Spleen (tissue), 11 donors: ENCODE results near the gene DGKB. TPM values are rescaled to one million over a fixed set of nuclear protein-coding genes. Genes with fewer than 3 reads are reported as not detected.

Source experiments
- DNase-seq: peaks from one replicate; pipeline ENCODE4 v3.0.0-alpha.2; 2020
- H3K27ac ChIP-seq, 8 donors: fragments of 200-600 bp; sonication (generic) in 7 of 8; 1 replicate in 4 of 8; 2 replicates in 4 of 8; pipeline versions ENCODE4 v1.5.0 to v1.8.0; 2016 to 2021; ENCODE audit warnings: inconsistent platforms in 4 of 8, mild to moderate bottlenecking in 4 of 8, moderate library complexity in 1 of 8
- H3K27me3 ChIP-seq, 7 donors: fragments of 200-600 bp; sonication (generic) in 6 of 7; replicated peaks in 1 of 7; 1 replicate in 4 of 7; 2 replicates in 3 of 7; pipeline versions ENCODE4 v1.5.0 to v1.8.0; 2016 to 2021; ENCODE audit warnings: inconsistent platforms in 3 of 7, mild to moderate bottlenecking in 1 of 7
- H3K36me3 ChIP-seq, 6 donors: fragments of 200-600 bp; sonication (generic) in 5 of 6; 1 replicate in 4 of 6; 2 replicates in 2 of 6; pipeline versions ENCODE4 v1.5.0 to v1.8.0; 2016 to 2021; ENCODE audit warnings: inconsistent platforms in 2 of 6
- H3K4me1 ChIP-seq, 6 donors: fragments of 200-600 bp; sonication (generic) in 5 of 6; 1 replicate in 3 of 6; 2 replicates in 3 of 6; pipeline versions ENCODE4 v1.5.0 to v1.8.0; 2016 to 2021; ENCODE audit warnings: inconsistent platforms in 3 of 6
- H3K4me3 ChIP-seq, 8 donors: fragments of 200-600 bp; sonication (generic) in 7 of 8; 1 replicate in 4 of 8; 2 replicates in 4 of 8; pipeline versions ENCODE4 v1.5.0 to v1.8.0; 2016 to 2021; ENCODE audit warnings: inconsistent platforms in 4 of 8, mild to moderate bottlenecking in 4 of 8, moderate library complexity in 2 of 8
- H3K9me3 ChIP-seq, 8 donors: fragments of 200-600 bp; sonication (generic) in 7 of 8; 1 replicate in 4 of 8; 2 replicates in 4 of 8; pipeline versions ENCODE4 v1.5.0 to v1.8.0; 2016 to 2021; ENCODE audit warnings: inconsistent platforms in 4 of 8
- POLR2A ChIP-seq, 3 donors: fragments of 450-650 bp; IDR thresholded peaks; one replicate each; pipeline ENCODE4 v1.5.1; 2017; ENCODE audit warnings: antibody characterized with exemption in 3 of 3, mild to moderate bottlenecking in 1 of 3
- POLR2AphosphoS5 ChIP-seq, 3 donors: sonication (generic); formaldehyde crosslinking; IDR thresholded peaks; one replicate each; pipeline ENCODE4 v1.5.1; 2017; ENCODE audit warnings: antibody characterized with exemption in 3 of 3
- WGBS, 5 donors: extraction: QIAGEN DNeasy Blood & Tissue Kit in 3 of 5; methylation state at CpG; one replicate each; pipeline versions ENCODE4 v1.1.5 to v1.1.7; 2013 to 2018; 5-methylcytosine and 5-hydroxymethylcytosine counted together
- intact Hi-C: fragments of 100-400 bp; cut with DNase I; formaldehyde crosslinking; loops from one replicate; pipeline ENCODE4 v1.15.0; 2023; ENCODE audit warnings: low total_unique reads
- polyA plus RNA-seq, 3 donors: library from polyadenylated mRNA; stranded (reverse); fragments of 200-250 nt; gene quantifications; one replicate each; pipeline ENCODE4 v1.2.1, GENCODE V29; 2013
- total RNA-seq, 7 donors: library from RNA; depleted of rRNA in 3 of 7; stranded (reverse); fragments of >200 nt in 3 of 7; fragmentation: NEBNext Ultra II Directional in 4 of 7; extraction: Animal tissue kit (Norgen Biotek cat#: 25700) in 4 of 7; gene quantifications; one replicate each; pipeline versions ENCODE4 v1.1.0 to v1.2.1, GENCODE V29; 2016 to 2021
- TF ChIP-seq, protein P1 (sequence below), 11 experiments: fragments of 200-600 bp in 7 of 11; fragments of 450-650 bp in 4 of 11; sonication (generic) in 4 of 11; IDR thresholded peaks in 8 of 11; conservative IDR thresholded peaks in 3 of 11; 1 replicate in 7 of 11; 2 replicates in 4 of 11; pipeline versions ENCODE4 v1.4.0 to v1.8.0; 2016 to 2021; ENCODE audit warnings: antibody characterized with exemption in 11 of 11, inconsistent platforms in 4 of 11, mild to moderate bottlenecking in 1 of 11
- donor health status: healthy with polysubstance abuse.
- donor health status: DM: no; HTN: no; CAD: no; lungs with moderate emphysema.
- donor health status: DM: no; HTN: no; CAD: no.
- donor health status: Bipolar disorder and iron deficiency.
- donor health status: healthy.
- donor health status: DM: no; HTN: no; CAD: no.
- donor health status: DM: yes; HTN: yes; CAD: no.

DGKB gene
- total and polyA plus RNA-seq, 10 donors: 0.02 to 0.26 (median 0.03) TPM; not detected in 6

DNA sequence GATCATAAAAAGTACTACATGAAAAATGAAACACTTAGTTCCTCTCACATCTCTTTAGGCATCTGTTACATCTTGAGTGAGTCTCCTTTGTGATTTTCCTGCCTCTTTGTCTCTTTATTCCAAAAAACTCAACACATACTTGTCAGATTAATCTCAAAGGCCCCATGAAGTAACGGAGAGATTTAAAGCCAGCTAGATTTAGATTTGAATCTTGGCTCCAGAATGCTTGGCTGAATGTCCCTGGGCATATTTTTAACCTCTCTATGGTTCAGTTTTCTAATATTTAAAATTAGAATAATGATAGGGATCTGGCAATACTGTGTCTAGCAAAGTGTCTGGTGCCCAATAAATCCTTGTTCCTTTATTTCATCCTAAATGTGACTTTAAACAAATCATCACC is 140.0 kb downstream of the DGKB start:
- TF ChIP-seq, protein P1, sequence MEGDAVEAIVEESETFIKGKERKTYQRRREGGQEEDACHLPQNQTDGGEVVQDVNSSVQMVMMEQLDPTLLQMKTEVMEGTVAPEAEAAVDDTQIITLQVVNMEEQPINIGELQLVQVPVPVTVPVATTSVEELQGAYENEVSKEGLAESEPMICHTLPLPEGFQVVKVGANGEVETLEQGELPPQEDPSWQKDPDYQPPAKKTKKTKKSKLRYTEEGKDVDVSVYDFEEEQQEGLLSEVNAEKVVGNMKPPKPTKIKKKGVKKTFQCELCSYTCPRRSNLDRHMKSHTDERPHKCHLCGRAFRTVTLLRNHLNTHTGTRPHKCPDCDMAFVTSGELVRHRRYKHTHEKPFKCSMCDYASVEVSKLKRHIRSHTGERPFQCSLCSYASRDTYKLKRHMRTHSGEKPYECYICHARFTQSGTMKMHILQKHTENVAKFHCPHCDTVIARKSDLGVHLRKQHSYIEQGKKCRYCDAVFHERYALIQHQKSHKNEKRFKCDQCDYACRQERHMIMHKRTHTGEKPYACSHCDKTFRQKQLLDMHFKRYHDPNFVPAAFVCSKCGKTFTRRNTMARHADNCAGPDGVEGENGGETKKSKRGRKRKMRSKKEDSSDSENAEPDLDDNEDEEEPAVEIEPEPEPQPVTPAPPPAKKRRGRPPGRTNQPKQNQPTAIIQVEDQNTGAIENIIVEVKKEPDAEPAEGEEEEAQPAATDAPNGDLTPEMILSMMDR (IDR thresholded peaks at IDR 0.05 in 8 of 11, conservative IDR thresholded peaks at IDR 0.05 in 3 of 11): no peak
- TF ChIP-seq POLR2A (IDR thresholded peaks at IDR 0.05) (no peak), POLR2AphosphoS5 (IDR thresholded peaks at IDR 0.05) (no peak)
- Histone ChIP-seq H3K27me3 (no peaks in the 10 kb centered on the region), H3K4me1 (no peaks in the 10 kb centered on the region), H3K36me3 (no peaks in the 10 kb centered on the region), H3K4me3 (no peak overlapping the region), H3K9me3 (no peaks in the 10 kb centered on the region), H3K27ac (no peak overlapping the region)
- no peak for DNase-seq
- WGBS, 5 donors: 37 to 83% (median 41%) methylated on average over 1 of the region's 1 CpG
- intact Hi-C loops: no loop called here

DNA sequence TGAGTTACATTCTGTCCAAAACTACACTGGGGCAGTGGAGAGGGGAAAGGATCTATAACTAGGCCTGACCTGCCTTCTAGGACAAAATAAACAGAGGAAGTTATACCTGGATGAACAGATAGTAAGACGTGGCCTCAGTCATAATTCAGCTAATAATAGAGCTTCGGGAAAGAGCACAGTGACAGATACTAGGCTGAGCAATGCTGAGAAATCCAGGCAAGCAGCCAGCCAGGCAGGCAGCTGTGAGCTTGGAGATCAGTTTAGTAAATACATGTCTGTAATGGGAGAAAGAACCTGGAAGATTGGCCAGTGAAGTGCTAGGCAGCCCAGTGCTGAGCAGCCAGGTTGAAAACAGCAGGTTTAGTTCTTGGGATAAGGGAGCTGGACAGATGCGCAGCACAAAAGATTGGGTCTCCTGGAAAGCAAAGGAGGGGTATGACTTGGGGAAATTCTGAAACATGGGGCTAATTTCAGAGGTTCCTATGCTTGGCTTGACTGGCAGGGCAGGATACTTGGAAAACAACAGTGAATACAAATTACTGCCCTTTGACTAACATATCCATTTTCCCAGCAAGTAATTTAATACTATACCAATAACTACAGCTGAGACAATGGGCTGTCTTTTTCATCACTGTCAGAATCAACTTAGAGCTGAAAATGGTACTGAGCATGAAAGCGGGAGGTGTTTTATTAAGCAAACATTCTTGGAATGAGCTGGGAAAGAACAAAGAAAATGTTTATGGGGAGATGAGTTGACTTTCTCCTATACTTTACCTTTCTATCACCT is 140.8 kb downstream of the DGKB start:
- WGBS, 5 donors: 69 to 81% (median 78%) methylated on average over 4 of the region's 4 CpGs

DNA sequence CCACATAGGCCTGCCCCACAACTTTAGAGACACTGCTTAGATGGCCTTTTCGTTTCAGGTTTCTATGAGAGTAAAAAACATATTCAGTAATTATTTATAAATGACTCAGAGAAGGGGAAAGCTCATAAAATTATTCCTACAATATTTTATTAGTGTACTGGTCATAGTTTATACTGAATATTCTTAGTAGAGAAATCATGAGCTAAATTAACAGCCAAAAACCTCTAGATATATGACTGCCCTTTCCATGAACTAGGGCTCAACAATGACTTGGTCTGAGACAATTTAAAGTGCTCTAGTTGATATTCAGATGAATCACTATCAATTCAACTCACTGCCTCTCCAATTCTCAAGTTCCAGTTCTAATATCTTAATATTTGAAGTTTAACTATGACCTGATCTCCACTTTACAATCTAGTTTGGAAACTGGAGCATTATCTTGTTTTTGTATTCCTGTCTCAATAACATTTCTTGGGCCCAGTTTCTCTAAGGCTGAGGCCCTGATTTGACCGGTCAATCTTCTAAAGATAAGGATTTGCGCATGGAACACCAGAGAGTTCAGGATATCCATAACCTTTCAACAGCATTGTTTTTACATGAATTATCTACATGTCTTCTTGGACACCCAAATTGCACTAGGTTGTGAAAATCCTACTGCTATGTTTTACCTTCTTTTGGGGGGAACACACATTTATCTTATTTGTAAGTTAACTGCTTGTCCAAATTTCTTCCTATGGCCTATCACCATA is 141.6 kb downstream of the DGKB start:
- TF ChIP-seq POLR2AphosphoS5 (IDR thresholded peaks at IDR 0.05) (no peak), POLR2A (IDR thresholded peaks at IDR 0.05) (no peak)
- TF ChIP-seq, protein P1 (IDR thresholded peaks at IDR 0.05 in 8 of 11, conservative IDR thresholded peaks at IDR 0.05 in 3 of 11): no peak

More for the DNA sequence above, 140.8 kb downstream of the DGKB start:
- Histone ChIP-seq H3K4me3 (no peak overlapping the region), H3K9me3 (no peaks in the 10 kb centered on the region), H3K4me1 (no peaks in the 10 kb centered on the region), H3K36me3 (no peaks in the 10 kb centered on the region), H3K27ac (no peak overlapping the region), H3K27me3 (no peaks in the 10 kb centered on the region)
- DNase-seq: no peak
- TF ChIP-seq POLR2A (IDR thresholded peaks at IDR 0.05) (no peak), POLR2AphosphoS5 (IDR thresholded peaks at IDR 0.05) (no peak)
- TF ChIP-seq, protein P1 (IDR thresholded peaks at IDR 0.05 in 8 of 11, conservative IDR thresholded peaks at IDR 0.05 in 3 of 11): no peak
- intact Hi-C loops: no loop called here

DNA sequence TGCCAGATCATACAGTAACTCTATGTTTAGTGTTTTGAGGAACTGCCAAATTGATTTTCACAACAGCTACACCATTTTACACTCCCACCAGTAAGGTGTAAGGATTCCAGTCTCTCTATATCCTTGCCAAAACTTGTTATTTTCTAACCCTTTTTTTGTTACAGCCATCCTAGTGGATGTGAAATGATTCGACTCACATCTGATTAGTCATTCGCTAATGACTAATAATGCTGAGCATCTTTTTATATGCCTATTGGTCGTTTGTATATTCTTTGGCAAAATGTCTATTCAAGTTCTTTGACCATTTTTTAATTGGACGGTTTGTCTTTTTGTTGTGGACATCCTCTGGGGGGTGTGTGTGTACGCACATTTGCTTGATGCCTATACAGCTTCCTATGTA is 142.8 kb downstream of the DGKB start:
- no peak overlapping the region for H3K27ac ChIP-seq
- intact Hi-C loops: no loop called here
- no peaks in the 10 kb centered on the region for H3K36me3 ChIP-seq
- no peak overlapping the region for H3K4me3 ChIP-seq
- no peaks in the 10 kb centered on the region for H3K9me3 ChIP-seq
- WGBS, 5 donors: 82 to 92% (median 86%) methylated on average over 5 of the region's 5 CpGs
- DNase-seq: no peak
- no peaks in the 10 kb centered on the region for H3K27me3 ChIP-seq
- no peak for TF ChIP-seq POLR2A (IDR thresholded peaks at IDR 0.05)
- TF ChIP-seq POLR2AphosphoS5 (IDR thresholded peaks at IDR 0.05): no peak
- TF ChIP-seq, protein P1 (IDR thresholded peaks at IDR 0.05 in 8 of 11, conservative IDR thresholded peaks at IDR 0.05 in 3 of 11): no peak
- H3K4me1 ChIP-seq: no peaks in the 10 kb centered on the region

More for the DNA sequence above, 141.6 kb downstream of the DGKB start:
- H3K4me3 ChIP-seq: no peak overlapping the region
- no peaks in the 10 kb centered on the region for H3K4me1 ChIP-seq
- intact Hi-C loops: no loop called here
- H3K27ac ChIP-seq: no peak overlapping the region
- WGBS, 5 donors: 79 to 88% (median 87%) methylated on average over 3 of the region's 3 CpGs
- H3K27me3 ChIP-seq: no peaks in the 10 kb centered on the region
- no peaks in the 10 kb centered on the region for H3K9me3 ChIP-seq
- no peak for DNase-seq
- H3K36me3 ChIP-seq: no peaks in the 10 kb centered on the region
